GM18499 (cell line): ENCODE data around the gene CDH2.
"Not testable (repeated sequence)": the region's sequence is repeated elsewhere in the genome, so short reads cannot be mapped to it uniquely, and the experiment has no call there.

ENCODE experiments used
- ATAC-seq: cut with Tn5 transposase; IDR thresholded peaks from one replicate; pipeline ENCODE4 v1.9.1; 2021; ENCODE audit warnings: moderate number of reproducible peaks; ENCODE audit not compliant: insufficient read depth, unreplicated experiment

Gene CDH2

DNA sequence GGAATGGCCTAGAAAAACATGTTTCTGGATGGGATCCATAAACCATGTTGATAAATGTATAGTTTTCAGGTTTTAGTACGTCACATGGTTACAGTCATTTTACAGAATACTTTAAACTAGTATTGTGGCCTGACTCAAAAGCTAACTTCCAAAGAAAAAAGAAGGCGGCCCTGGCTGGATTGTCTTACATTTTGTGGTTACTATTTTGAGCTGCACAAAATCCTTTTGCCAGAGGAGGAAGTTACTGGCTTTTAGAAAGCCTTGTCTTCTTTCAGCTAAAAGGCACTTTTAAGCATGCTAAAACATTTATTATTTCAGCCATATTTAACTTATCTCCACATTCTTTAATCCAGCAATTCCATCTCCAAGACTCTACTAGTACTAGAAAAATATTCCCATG lies 227.9 kb downstream of the CDH2 start:
- ATAC-seq: no peak

GRCh38 chr18:27942706-27943105 lies 234.2 kb downstream of the CDH2 start:
- ATAC-seq: no peak

- ATAC-seq: no peak
Measured at GRCh38 chr18:27931535-27931934, 245.4 kb downstream of the CDH2 start.

DNA sequence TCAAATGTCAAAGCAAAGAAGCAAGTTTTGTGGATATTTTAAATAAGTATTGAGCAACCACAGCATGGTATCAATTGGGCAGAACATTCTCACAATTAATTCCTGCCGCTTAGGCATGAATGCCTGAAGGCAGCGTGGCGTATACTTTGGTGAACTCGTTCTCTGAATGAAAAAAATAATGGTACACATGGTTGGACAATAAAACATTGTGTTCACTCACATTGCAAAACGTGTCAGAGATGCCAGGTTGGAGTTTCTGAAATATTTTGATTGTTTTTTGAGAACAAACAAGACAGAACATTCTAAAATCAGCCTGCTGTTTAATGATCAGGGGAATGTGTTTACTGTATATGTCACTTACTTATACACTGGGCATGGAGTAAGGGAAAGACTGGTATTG lies 254.2 kb downstream of the CDH2 start:
- no peak for ATAC-seq

DNA sequence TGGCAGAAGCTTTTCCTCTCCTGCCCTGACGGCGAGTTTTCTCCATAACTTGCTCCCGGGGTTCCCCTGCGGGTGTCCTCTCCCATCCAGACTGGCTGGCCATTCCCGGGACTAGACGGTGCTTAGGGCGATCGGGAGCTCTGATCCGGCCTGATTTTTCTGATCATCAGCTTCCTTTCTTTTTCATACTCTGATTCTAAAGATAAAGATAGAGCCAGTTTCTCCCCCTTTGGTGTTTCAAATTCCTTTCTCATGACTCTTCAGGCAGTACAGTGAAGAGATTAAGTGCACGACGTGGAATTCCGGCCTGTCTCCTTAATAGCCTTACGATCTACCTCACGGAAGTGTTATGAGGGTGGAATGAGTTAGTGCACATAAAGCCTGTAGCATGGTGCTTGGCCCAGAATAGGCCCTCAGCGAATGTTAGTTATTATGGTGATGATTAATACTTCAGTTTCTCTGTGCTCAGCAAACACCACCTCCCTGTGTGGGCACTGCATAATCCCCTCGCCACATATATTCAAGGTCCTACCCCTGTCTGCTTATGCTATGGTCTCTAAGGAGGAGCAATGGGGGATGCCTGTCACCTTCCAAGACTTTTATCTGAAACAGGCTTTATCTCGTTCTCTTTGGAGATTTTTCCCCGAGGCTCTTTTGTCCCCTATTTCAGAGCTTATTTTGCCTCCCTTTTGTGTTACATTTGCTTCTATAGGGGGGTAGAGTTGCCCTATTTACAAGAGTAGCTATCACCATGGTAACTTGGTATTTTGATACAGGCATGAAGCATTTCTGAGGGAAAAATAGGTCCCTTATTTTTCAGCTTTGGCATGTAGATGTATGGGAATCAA lies 254.8 kb downstream of the CDH2 start:
- no peak for ATAC-seq

DNA sequence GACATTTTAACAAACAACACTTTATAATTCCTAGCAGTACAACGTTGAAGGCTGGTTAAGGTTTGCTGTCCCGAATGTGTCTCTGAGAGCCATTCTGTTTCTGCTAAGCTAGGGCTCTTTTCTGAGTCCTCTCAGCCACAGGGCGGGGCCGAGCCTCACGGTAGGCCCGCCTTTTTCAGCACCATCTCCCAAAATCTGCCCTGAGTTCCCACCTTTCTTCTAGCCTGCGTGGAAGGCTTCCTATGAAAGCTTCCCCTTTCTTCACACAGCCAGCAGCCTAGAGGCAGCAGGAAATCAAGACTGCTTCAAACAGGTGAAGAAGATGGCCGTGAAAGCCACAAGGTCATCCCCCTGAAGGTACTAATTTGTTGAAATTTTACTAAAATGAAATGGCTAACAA lies 255.5 kb downstream of the CDH2 start:
- no peak for ATAC-seq

- ATAC-seq: no peak
Measured at GRCh38 chr18:27920836-27921235, 256.1 kb downstream of the CDH2 start.

- not testable (repeated sequence) for ATAC-seq
Measured at GRCh38 chr18:27906189-27906588, 270.7 kb downstream of the CDH2 start.

GRCh38 chr18:27903906-27904305 lies 273.0 kb downstream of the CDH2 start:
- ATAC-seq: no peak

GRCh38 chr18:27901424-27902226 lies 275.3 kb downstream of the CDH2 start:
- no peak for ATAC-seq
